GM23338 (cell line): Measurements from ENCODE around the gene TM9SF4.

Experiments
- CREB1 ChIP-seq: fragments of 250-450 bp; sonication (Bioruptor Pico); IDR thresholded peaks from 2 replicates; pipeline ENCODE4 v1.5.0; 2020; ENCODE audit warnings: low read depth, mild to moderate bottlenecking, moderate library complexity
- ETS1 ChIP-seq: IDR thresholded peaks from 2 replicates; pipeline ENCODE4 v1.6.1; 2016; ENCODE audit warnings: antibody characterized with exemption
- EZH2 ChIP-seq: fragments of 200-600 bp; sonication (generic); IDR thresholded peaks from one replicate; pipeline ENCODE4 v1.8.0; 2017; ENCODE audit warnings: antibody characterized with exemption, mild to moderate bottlenecking, low read depth; ENCODE audit not compliant: unreplicated experiment
- EZH2phosphoT487 ChIP-seq: fragments of 200-600 bp; sonication (generic); IDR thresholded peaks from one replicate; pipeline ENCODE4 v1.8.1; 2018; ENCODE audit warnings: antibody characterized with exemption; ENCODE audit not compliant: unreplicated experiment
- JUNB ChIP-seq: IDR thresholded peaks from one replicate; pipeline ENCODE4 v1.6.1; 2016; ENCODE audit warnings: antibody characterized with exemption; ENCODE audit not compliant: unreplicated experiment
- NANOG ChIP-seq: IDR thresholded peaks from 2 replicates; pipeline ENCODE4 v1.6.1; 2016; ENCODE audit warnings: antibody characterized with exemption, borderline replicate concordance
- POLR2AphosphoS5 ChIP-seq: IDR thresholded peaks from 2 replicates; pipeline ENCODE4 v1.6.1; 2016; ENCODE audit warnings: antibody characterized with exemption, low read depth
- STAT1 ChIP-seq: IDR thresholded peaks from one replicate; pipeline ENCODE4 v1.6.1; 2016; ENCODE audit warnings: antibody characterized with exemption; ENCODE audit not compliant: unreplicated experiment
- ZNF331 ChIP-seq: fragments of 250-450 bp; sonication (Bioruptor Pico); IDR thresholded peaks from 2 replicates; pipeline ENCODE4 v1.5.0; 2020; ENCODE audit warnings: low read depth, mild to moderate bottlenecking, moderate library complexity
- ZNF462 ChIP-seq: fragments of 250-450 bp; sonication (Bioruptor Pico); IDR thresholded peaks from 2 replicates; pipeline ENCODE4 v1.5.0; 2020; ENCODE audit warnings: mild to moderate bottlenecking, moderate library complexity
- TF ChIP-seq, protein P1 (sequence below), 2 experiments: fragments of 200-600 bp in 1 of 2; sonication (generic) in 1 of 2; conservative IDR thresholded peaks; 2 replicates each; pipeline versions ENCODE4 v1.5.1 to v1.6.1; 2016 to 2017; ENCODE audit warnings: antibody characterized with exemption in 2 of 2, low read depth in 2 of 2, mild to moderate bottlenecking in 2 of 2, moderate library complexity in 1 of 2
- TF ChIP-seq, protein P2 (sequence below): IDR thresholded peaks from one replicate; pipeline ENCODE4 v1.6.1; 2018; ENCODE audit warnings: antibody characterized with exemption; ENCODE audit not compliant: unreplicated experiment

DNA sequence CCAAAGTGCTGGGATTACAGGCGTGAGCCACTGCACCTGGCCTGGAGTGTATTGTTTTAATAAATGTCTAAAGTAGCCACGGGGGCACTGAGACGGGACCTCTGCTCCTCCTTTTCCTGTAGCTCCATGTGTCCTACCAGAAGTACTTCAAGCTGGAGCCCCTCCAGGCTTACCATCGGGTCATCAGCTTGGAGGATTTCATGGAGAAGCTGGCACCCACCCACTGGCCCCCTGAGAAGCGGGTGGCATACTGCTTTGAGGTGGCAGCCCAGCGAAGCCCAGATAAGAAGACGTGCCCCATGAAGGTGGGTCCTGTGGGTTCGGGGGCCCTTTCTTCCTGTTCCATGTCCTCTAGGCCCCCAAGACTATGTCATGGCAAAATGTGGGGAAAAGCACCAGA lies 105.6 kb downstream of the TM9SF4 start:
- TF ChIP-seq, protein P1, sequence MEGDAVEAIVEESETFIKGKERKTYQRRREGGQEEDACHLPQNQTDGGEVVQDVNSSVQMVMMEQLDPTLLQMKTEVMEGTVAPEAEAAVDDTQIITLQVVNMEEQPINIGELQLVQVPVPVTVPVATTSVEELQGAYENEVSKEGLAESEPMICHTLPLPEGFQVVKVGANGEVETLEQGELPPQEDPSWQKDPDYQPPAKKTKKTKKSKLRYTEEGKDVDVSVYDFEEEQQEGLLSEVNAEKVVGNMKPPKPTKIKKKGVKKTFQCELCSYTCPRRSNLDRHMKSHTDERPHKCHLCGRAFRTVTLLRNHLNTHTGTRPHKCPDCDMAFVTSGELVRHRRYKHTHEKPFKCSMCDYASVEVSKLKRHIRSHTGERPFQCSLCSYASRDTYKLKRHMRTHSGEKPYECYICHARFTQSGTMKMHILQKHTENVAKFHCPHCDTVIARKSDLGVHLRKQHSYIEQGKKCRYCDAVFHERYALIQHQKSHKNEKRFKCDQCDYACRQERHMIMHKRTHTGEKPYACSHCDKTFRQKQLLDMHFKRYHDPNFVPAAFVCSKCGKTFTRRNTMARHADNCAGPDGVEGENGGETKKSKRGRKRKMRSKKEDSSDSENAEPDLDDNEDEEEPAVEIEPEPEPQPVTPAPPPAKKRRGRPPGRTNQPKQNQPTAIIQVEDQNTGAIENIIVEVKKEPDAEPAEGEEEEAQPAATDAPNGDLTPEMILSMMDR (conservative IDR thresholded peaks at IDR 0.05; ENCODE audit: low read depth in 2 of 2), result no peak
- TF ChIP-seq CREB1 (CRISPR knock-in tag), result no peak
- TF ChIP-seq POLR2AphosphoS5, result no peak
- TF ChIP-seq EZH2phosphoT487, result no peak
- no peak for TF ChIP-seq EZH2
- TF ChIP-seq ETS1, result no peak
- TF ChIP-seq, protein P2, sequence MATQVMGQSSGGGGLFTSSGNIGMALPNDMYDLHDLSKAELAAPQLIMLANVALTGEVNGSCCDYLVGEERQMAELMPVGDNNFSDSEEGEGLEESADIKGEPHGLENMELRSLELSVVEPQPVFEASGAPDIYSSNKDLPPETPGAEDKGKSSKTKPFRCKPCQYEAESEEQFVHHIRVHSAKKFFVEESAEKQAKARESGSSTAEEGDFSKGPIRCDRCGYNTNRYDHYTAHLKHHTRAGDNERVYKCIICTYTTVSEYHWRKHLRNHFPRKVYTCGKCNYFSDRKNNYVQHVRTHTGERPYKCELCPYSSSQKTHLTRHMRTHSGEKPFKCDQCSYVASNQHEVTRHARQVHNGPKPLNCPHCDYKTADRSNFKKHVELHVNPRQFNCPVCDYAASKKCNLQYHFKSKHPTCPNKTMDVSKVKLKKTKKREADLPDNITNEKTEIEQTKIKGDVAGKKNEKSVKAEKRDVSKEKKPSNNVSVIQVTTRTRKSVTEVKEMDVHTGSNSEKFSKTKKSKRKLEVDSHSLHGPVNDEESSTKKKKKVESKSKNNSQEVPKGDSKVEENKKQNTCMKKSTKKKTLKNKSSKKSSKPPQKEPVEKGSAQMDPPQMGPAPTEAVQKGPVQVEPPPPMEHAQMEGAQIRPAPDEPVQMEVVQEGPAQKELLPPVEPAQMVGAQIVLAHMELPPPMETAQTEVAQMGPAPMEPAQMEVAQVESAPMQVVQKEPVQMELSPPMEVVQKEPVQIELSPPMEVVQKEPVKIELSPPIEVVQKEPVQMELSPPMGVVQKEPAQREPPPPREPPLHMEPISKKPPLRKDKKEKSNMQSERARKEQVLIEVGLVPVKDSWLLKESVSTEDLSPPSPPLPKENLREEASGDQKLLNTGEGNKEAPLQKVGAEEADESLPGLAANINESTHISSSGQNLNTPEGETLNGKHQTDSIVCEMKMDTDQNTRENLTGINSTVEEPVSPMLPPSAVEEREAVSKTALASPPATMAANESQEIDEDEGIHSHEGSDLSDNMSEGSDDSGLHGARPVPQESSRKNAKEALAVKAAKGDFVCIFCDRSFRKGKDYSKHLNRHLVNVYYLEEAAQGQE, result no peak
- TF ChIP-seq JUNB, result no peak
- no peak for TF ChIP-seq STAT1
- TF ChIP-seq NANOG, result no peak
- no peak for TF ChIP-seq ZNF331 (CRISPR knock-in tag)
- no peak for TF ChIP-seq ZNF462
